HL-60 (cell line): ENCODE data around the gene RAB3A.

Experiments
- DNase-seq, 2 experiments: peaks; one replicate each; pipeline ENCODE4 v3.0.0-alpha.2; 2010 to 2020; ENCODE audit warnings: low read depth in 1 of 2, low spot score in 1 of 2
- H3K27ac ChIP-seq: fragments of 250-450 bp; sonication (Bioruptor Pico); replicated peaks from 2 replicates; pipeline ENCODE4 v1.5.1; 2020; ENCODE audit warnings: mild to moderate bottlenecking, moderate library complexity
- H3K27me3 ChIP-seq: fragments of 250-450 bp; sonication (Bioruptor Pico); 2 replicates; pipeline ENCODE4 v1.5.1; 2021; ENCODE audit warnings: mild to moderate bottlenecking, moderate library complexity; ENCODE audit not compliant: insufficient read depth, poor library complexity, severe bottlenecking
- H3K4me3 ChIP-seq: replicated peaks from 2 replicates; pipeline ENCODE4 v1.5.1; 2011; ENCODE audit warnings: mild to moderate bottlenecking, control low read depth, low read length; ENCODE audit not compliant: insufficient read depth
- GABPA ChIP-seq: IDR thresholded peaks from 2 replicates; pipeline ENCODE4 v1.6.1; 2012; ENCODE audit warnings: low read depth
- POLR2AphosphoS5 ChIP-seq: IDR thresholded peaks from 2 replicates; pipeline ENCODE4 v1.6.1; 2012; ENCODE audit warnings: low read depth
- SPI1 ChIP-seq: IDR thresholded peaks from 2 replicates; pipeline ENCODE4 v1.6.1; 2012; ENCODE audit warnings: low read depth, mild to moderate bottlenecking, borderline replicate concordance
- TF ChIP-seq, protein P1 (sequence below): IDR thresholded peaks from one replicate; pipeline ENCODE4 v1.5.1; 2011; ENCODE audit warnings: low read length, control low read depth, inconsistent platforms; ENCODE audit not compliant: insufficient read depth
- TF ChIP-seq, protein P2 (sequence below): IDR thresholded peaks from 2 replicates; pipeline ENCODE4 v1.6.1; 2012; ENCODE audit warnings: low read depth; ENCODE audit not compliant: insufficient replicate concordance

The RAB3A gene

DNA sequence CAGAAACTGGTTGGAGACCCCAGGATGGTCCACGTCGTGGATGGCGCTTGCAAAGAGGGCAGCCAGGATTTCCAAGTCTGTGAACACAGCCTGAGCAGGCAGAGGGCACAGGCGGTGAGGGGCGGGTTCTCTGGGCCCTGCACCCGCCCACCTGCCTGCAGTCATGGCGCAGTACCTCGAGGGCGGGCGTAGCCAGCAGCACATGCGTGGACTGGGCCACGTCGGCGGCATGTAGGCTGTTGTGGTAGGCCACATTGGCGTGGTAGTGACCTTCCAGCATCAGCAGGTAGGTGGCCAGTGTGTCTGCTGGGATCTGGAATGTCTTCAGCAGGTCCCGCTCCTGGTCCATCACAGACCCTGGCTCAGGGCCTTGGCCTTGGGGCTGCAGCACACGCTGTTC, 14.3 kb upstream of the RAB3A start:
- no peak for TF ChIP-seq SPI1
- TF ChIP-seq, protein P1, sequence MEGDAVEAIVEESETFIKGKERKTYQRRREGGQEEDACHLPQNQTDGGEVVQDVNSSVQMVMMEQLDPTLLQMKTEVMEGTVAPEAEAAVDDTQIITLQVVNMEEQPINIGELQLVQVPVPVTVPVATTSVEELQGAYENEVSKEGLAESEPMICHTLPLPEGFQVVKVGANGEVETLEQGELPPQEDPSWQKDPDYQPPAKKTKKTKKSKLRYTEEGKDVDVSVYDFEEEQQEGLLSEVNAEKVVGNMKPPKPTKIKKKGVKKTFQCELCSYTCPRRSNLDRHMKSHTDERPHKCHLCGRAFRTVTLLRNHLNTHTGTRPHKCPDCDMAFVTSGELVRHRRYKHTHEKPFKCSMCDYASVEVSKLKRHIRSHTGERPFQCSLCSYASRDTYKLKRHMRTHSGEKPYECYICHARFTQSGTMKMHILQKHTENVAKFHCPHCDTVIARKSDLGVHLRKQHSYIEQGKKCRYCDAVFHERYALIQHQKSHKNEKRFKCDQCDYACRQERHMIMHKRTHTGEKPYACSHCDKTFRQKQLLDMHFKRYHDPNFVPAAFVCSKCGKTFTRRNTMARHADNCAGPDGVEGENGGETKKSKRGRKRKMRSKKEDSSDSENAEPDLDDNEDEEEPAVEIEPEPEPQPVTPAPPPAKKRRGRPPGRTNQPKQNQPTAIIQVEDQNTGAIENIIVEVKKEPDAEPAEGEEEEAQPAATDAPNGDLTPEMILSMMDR, result no peak
- no peak for TF ChIP-seq GABPA
- TF ChIP-seq, protein P2, sequence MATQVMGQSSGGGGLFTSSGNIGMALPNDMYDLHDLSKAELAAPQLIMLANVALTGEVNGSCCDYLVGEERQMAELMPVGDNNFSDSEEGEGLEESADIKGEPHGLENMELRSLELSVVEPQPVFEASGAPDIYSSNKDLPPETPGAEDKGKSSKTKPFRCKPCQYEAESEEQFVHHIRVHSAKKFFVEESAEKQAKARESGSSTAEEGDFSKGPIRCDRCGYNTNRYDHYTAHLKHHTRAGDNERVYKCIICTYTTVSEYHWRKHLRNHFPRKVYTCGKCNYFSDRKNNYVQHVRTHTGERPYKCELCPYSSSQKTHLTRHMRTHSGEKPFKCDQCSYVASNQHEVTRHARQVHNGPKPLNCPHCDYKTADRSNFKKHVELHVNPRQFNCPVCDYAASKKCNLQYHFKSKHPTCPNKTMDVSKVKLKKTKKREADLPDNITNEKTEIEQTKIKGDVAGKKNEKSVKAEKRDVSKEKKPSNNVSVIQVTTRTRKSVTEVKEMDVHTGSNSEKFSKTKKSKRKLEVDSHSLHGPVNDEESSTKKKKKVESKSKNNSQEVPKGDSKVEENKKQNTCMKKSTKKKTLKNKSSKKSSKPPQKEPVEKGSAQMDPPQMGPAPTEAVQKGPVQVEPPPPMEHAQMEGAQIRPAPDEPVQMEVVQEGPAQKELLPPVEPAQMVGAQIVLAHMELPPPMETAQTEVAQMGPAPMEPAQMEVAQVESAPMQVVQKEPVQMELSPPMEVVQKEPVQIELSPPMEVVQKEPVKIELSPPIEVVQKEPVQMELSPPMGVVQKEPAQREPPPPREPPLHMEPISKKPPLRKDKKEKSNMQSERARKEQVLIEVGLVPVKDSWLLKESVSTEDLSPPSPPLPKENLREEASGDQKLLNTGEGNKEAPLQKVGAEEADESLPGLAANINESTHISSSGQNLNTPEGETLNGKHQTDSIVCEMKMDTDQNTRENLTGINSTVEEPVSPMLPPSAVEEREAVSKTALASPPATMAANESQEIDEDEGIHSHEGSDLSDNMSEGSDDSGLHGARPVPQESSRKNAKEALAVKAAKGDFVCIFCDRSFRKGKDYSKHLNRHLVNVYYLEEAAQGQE, result no peak
- no peak for TF ChIP-seq POLR2AphosphoS5
- Histone ChIP-seq H3K4me3 (no peak overlapping the region), H3K27me3 (peaks cover 20% of the 10 kb centered on the region), H3K27ac (no peak overlapping the region)
- no peak for DNase-seq

DNA sequence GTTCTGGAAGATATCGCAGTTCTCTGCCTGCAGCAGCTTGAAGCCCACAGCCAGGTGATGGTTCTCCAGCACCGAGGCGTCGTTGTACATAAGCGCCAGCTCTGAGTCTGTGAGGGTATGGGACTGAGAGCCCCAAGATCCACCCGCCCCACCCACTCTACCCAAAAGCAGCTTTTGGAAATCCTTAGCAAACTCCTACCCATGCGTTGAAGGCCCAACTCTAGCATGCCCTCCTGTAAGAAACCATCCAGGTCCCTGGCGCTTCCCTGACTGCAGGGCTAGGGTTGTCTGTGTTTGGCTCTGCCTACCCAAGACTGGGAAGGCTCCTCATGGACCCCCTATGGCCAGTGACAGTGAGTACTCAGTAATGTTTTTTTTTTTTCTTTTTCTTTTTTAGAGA, 12.9 kb upstream of the RAB3A start:
- Histone ChIP-seq H3K4me3 (no peak overlapping the region), H3K27ac (no peak overlapping the region), H3K27me3 (peaks cover 13% of the 10 kb centered on the region)
- TF ChIP-seq GABPA, result no peak
- TF ChIP-seq, protein P2, result no peak
- no peak for TF ChIP-seq SPI1
- no peak for TF ChIP-seq POLR2AphosphoS5
- TF ChIP-seq, protein P1, result no peak
- DNase-seq, result no peak

DNA sequence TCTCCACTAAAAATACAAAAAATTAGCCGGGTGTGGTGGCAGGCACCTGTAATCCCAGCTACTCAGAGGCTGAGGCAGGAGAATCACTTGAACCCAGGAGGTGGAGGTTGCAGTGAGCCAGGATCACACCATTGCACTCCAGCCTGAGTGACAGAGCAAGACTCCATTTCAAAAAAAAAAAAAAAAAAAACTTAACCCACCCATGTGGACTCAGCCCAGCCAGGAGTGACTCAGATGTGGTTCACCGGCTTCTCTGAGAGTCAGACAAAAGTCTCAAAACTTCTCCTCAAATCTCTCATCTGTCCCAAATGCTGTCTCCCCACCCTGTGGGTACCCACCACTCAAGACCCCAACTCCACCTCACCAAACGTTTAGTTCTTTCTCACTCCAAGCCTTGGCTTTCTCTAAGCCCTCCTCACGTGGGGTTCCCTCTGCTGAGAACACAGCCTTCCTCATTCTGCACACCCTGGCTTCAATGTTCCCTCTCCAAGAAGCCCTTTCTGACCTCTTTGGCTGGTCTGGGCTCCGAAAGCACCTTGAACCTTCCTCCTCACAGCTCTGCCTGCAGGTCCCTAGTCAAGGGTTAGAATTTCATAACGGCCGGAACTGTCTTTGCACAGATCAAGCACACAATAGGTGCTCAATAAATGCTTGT, 11.1 kb upstream of the RAB3A start:
- Histone ChIP-seq H3K4me3 (no peak overlapping the region), H3K27me3 (peaks cover 2% of the 10 kb centered on the region), H3K27ac (no peak overlapping the region)
- DNase-seq, result no peak
- TF ChIP-seq POLR2AphosphoS5, result no peak
- TF ChIP-seq, protein P2, result no peak
- no peak for TF ChIP-seq GABPA
- TF ChIP-seq SPI1, result no peak
- TF ChIP-seq, protein P1, result no peak
